Bronchial epithelial cell (primary cell): ENCODE data around the gene TALDO1. TPM values are rescaled to one million over a fixed set of nuclear protein-coding genes. Genes with fewer than 3 reads are reported as not detected.

Experiments used
- DNase-seq: peaks from one replicate; pipeline ENCODE4 v3.0.0-alpha.2; 2010; ENCODE audit warnings: low read depth
- FAIRE-seq: peaks from 2 replicates; lab custom pipeline; 2011; peaks lifted over from hg19 to GRCh38; lab: Jason Lieb, UNC
- H3K27me3 ChIP-seq: 2 replicates; pipeline ENCODE4 v1.5.1; 2011; ENCODE audit warnings: low read length; ENCODE audit not compliant: control insufficient read depth, insufficient read depth
- H3K36me3 ChIP-seq: 2 replicates; pipeline ENCODE4 v1.5.1; 2011; ENCODE audit warnings: low read length; ENCODE audit not compliant: control insufficient read depth, insufficient read depth
- H3K4me3 ChIP-seq: 2 replicates; pipeline ENCODE4 v1.5.1; 2011; ENCODE audit warnings: mild to moderate bottlenecking, low read depth, low read length, control low read depth
- total RNA-seq: library from RNA; depleted of rRNA; stranded (reverse); fragments of >200 nt; gene quantifications from 2 replicates; pipeline ENCODE4 v1.2.1, GENCODE V29; 2014
- TF ChIP-seq, protein P1 (sequence below): IDR thresholded peaks from 2 replicates; pipeline ENCODE4 v1.5.1; 2011; ENCODE audit warnings: mild to moderate bottlenecking, moderate library complexity, low read length, control low read depth, inconsistent platforms; ENCODE audit not compliant: insufficient read depth, severe bottlenecking

Gene TALDO1
- total RNA-seq, 1 donor from 2014 or later, result 253 TPM

GRCh38 chr11:772429-773390 is 25.4 kb downstream of the TALDO1 start:
- DNase-seq, result no peak
- no peak for FAIRE-seq

GRCh38 chr11:773425-773824 is 26.2 kb downstream of the TALDO1 start:
- DNase-seq, result no peak
- no peak for FAIRE-seq
- no peaks in the 10 kb centered on the region for H3K27me3 ChIP-seq
- TF ChIP-seq, protein P1, sequence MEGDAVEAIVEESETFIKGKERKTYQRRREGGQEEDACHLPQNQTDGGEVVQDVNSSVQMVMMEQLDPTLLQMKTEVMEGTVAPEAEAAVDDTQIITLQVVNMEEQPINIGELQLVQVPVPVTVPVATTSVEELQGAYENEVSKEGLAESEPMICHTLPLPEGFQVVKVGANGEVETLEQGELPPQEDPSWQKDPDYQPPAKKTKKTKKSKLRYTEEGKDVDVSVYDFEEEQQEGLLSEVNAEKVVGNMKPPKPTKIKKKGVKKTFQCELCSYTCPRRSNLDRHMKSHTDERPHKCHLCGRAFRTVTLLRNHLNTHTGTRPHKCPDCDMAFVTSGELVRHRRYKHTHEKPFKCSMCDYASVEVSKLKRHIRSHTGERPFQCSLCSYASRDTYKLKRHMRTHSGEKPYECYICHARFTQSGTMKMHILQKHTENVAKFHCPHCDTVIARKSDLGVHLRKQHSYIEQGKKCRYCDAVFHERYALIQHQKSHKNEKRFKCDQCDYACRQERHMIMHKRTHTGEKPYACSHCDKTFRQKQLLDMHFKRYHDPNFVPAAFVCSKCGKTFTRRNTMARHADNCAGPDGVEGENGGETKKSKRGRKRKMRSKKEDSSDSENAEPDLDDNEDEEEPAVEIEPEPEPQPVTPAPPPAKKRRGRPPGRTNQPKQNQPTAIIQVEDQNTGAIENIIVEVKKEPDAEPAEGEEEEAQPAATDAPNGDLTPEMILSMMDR, result no peak
- H3K36me3 ChIP-seq, result peaks cover 44% of the 10 kb centered on the region
- no peak overlapping the region for H3K4me3 ChIP-seq

More at GRCh38 chr11:772429-773390, 25.4 kb downstream of the TALDO1 start:
- TF ChIP-seq, protein P1, result no peak
- H3K27me3 ChIP-seq, result no peaks in the 10 kb centered on the region
- peaks cover 44% of the 10 kb centered on the region for H3K36me3 ChIP-seq
- H3K4me3 ChIP-seq, result no peak overlapping the region

- TF ChIP-seq, protein P1, result no peak
- Histone ChIP-seq H3K4me3 (no peak overlapping the region), H3K36me3 (peaks cover 44% of the 10 kb centered on the region), H3K27me3 (no peaks in the 10 kb centered on the region)
- no peak for DNase-seq
- FAIRE-seq, result no peak
Observed at GRCh38 chr11:773830-774229, 26.6 kb downstream of the TALDO1 start.

DNA sequence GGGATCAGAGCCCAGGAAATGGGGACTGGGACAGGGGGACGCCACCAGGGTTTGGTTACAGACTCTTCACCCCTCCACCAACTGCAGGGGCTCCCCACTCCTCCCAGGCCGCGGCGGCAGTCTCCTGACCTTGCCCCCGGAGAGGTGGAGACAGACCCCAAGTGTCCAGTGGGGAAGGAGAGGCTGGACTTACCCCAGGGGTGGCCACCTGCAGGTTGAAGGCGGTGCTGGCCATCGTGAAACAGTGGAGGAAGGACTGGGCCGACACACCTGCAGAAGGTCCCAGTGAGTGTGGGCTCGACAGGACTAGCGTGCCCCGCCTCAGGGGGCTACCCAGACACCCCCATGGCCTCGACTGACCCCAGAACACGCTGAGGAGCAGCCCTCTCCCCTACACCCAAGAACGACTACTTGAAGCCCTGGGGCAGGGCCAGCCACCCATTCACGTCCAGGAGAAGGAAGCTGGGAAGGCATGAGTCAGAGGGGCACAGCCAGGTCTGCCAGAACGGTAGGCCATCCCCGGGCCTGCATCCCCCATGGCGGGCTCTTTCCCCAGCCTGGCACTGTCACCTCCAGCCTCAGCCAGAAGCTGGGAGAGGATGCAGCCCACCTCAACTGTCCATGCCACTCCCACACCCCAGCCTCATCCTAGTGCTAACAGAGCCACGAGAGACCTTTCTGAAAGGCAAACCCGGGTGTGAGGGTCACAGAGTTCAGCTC is 27.8 kb downstream of the TALDO1 start:
- H3K4me3 ChIP-seq, result no peak overlapping the region

DNA sequence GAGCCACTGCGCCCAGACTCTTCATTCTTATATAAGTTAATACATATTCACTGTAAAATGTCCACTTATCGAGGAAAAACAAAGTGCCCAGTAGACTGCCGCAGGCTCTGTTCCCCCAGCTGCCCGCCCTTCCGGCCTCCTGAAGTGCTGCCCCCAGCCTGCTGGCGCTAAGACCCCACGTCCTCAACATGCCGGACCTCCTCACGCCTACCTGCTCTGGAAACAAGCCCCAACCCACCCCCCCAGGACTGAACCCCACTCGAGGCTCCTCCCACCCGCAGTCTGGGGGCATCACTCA is 28.9 kb downstream of the TALDO1 start:
- Histone ChIP-seq H3K27me3 (no peaks in the 10 kb centered on the region), H3K36me3 (peaks cover 39% of the 10 kb centered on the region), H3K4me3 (peak overlapping the region; percentile 95)
- no peak for DNase-seq
- FAIRE-seq, result no peak
- TF ChIP-seq, protein P1, result no peak

More for the DNA sequence above, 27.8 kb downstream of the TALDO1 start:
- H3K36me3 ChIP-seq, result peaks cover 46% of the 10 kb centered on the region
- H3K27me3 ChIP-seq, result no peaks in the 10 kb centered on the region
- TF ChIP-seq, protein P1, result no peak
- FAIRE-seq (no peak), DNase-seq (peak; percentile 59)
